Panc1 (cell line): ENCODE data around the gene FOXR1. TPM values are rescaled to one million over a fixed set of nuclear protein-coding genes. Genes with fewer than 3 reads are reported as not detected.

ENCODE experiments used
- ATAC-seq: fragments of 200-7000 bp; cut with Tn5 transposase; 2 replicates; pipeline ENCODE4 v1.9.1; 2020; ENCODE audit warnings: mild to moderate bottlenecking, moderate library complexity
- BruUV-seq: library from RNA; stranded (reverse); fragments of 400-500 nt; replicated peaks from 2 replicates; lab custom pipeline; 2021; lab: Mats Ljungman, UMichigan
- CTCF ChIA-PET: fragments of 300-600 bp; sonication (Branson Sonifier 250); formaldehyde crosslinking; loops from one replicate; lab custom pipeline; 2022; ENCODE audit warnings: antibody characterized with exemption; lab: Charles Lee
- POLR2A ChIA-PET: fragments of 300-600 bp; sonication (Branson Sonifier 250); formaldehyde crosslinking; loops from one replicate; lab custom pipeline; 2022; ENCODE audit warnings: antibody characterized with exemption; lab: Charles Lee
- DNase-seq: peaks from one replicate; pipeline ENCODE4 v3.0.0-alpha.2; 2010; ENCODE audit warnings: low read depth, low spot score
- H3K27ac ChIP-seq: 2 replicates; pipeline ENCODE4 v1.5.1; 2011; ENCODE audit warnings: mild to moderate bottlenecking, low read length, inconsistent platforms
- H3K27me3 ChIP-seq: fragments of 200-500 bp; sonication (Bioruptor generic); 2 replicates; pipeline ENCODE4 v1.6.0; 2014; ENCODE audit warnings: low read length, inconsistent platforms; ENCODE audit not compliant: control insufficient read depth, insufficient read depth
- H3K36me3 ChIP-seq: fragments of 200-500 bp; sonication (Bioruptor generic); 2 replicates; pipeline ENCODE4 v1.5.1; 2014; ENCODE audit warnings: inconsistent platforms, mild to moderate bottlenecking, low read length, moderate library complexity; ENCODE audit not compliant: control insufficient read depth, insufficient read depth
- H3K4me1 ChIP-seq: 2 replicates; pipeline ENCODE4 v1.5.1; 2011; ENCODE audit warnings: inconsistent platforms, mild to moderate bottlenecking, low read length, moderate library complexity; ENCODE audit not compliant: control insufficient read depth, insufficient read depth
- H3K4me3 ChIP-seq, 2 experiments: 2 replicates each; pipeline ENCODE4 v1.5.1; 2011 to 2012; ENCODE audit warnings: low read depth in 2 of 2, low read length in 2 of 2, mild to moderate bottlenecking in 2 of 2, inconsistent platforms in 1 of 2, moderate library complexity in 1 of 2
- H3K9me3 ChIP-seq: fragments of 200-500 bp; sonication (Bioruptor generic); 2 replicates; pipeline ENCODE4 v1.5.1; 2014; ENCODE audit warnings: low read depth, mild to moderate bottlenecking, inconsistent platforms, low read length, moderate library complexity; ENCODE audit not compliant: control insufficient read depth, insufficient read depth
- POLR2AphosphoS5 ChIP-seq: IDR thresholded peaks from 2 replicates; pipeline ENCODE4 v1.6.1; 2012; ENCODE audit warnings: mild to moderate bottlenecking, low read depth, low read length, moderate library complexity
- SIN3A ChIP-seq: IDR thresholded peaks from 2 replicates; pipeline ENCODE4 v1.6.1; 2012; ENCODE audit warnings: low read depth, mild to moderate bottlenecking, low read length, moderate library complexity, borderline replicate concordance; ENCODE audit not compliant: insufficient read depth
- TCF7L2 ChIP-seq: IDR thresholded peaks from 2 replicates; pipeline ENCODE4 v1.6.1; 2011; ENCODE audit warnings: mild to moderate bottlenecking, low read depth, low read length, inconsistent platforms
- in situ Hi-C: cut with HindIII; loops from 2 replicates; pipeline ENCODE4 v1.10.0; 2016; ENCODE audit warnings: low sequenced_read_pairs, low pct_unique_long_range_greater_than_20kb
- intact Hi-C: fragments of 100-400 bp; cut with micrococcal nuclease; formaldehyde crosslinking; loops from one replicate; pipeline ENCODE4 v1.10.0; 2022; ENCODE audit not compliant: unreplicated experiment
- total RNA-seq: library from RNA; stranded (reverse); gene quantifications from one replicate; pipeline ENCODE4 v1.2.1, GENCODE V29; 2021; ENCODE audit not compliant: unreplicated experiment
- TF ChIP-seq, protein P1 (sequence below): fragments of 450-650 bp; IDR thresholded peaks from 2 replicates; pipeline ENCODE4 v1.5.1; 2017; ENCODE audit warnings: mild to moderate bottlenecking
- TF ChIP-seq, protein P2 (sequence below), 2 experiments: IDR thresholded peaks; 2 replicates each; pipeline ENCODE4 v1.6.1; 2011 to 2012; ENCODE audit warnings: low read depth in 2 of 2, control low read depth in 1 of 2, low read length in 1 of 2, mild to moderate bottlenecking in 1 of 2, moderate library complexity in 1 of 2; ENCODE audit not compliant: insufficient read depth in 1 of 2

The FOXR1 gene
- total RNA-seq, 1 experiment from 2014 or later: not detected

DNA sequence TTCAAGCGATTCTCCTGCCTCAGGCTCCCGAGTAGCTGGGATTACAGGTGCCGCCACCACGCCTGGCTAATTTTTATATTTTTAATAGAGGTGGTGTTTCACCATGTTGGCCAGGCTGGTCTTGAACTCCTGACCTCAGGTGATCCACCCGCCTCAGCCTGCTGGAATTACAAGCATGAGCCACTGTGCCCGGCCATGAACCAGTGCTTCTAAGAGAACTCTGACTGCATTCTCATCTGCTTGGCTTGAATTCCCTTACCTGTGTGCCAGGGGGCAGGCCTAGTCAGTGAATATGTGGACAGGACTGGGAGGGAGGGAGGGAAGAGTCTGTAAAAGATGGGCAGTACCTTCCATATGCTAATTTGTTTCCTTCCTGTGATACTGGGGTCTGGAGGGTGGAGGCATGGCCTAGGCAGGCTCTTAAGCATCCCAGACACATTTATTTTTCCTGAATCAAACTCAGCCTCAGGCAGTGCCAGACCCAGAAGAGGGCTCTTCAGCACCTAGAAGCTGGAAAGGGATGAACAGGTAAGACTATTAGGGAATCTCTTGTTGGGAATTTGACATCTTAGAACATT, 40.0 kb downstream of the FOXR1 start:
- in situ Hi-C loops (no loop called here), intact Hi-C loops (no loop called here)
- ChIA-PET CTCF (no interaction called here), POLR2A (interaction anchor here (0.7 kb wide), 1 partner anchor 14 kb away, joined by 4 read pairs; the partner anchor contains the start of gene CENATAC)
- H3K9me3 ChIP-seq: no peaks in the 10 kb centered on the region
- no peak overlapping the region for H3K4me3 ChIP-seq
- TF ChIP-seq, protein P1, sequence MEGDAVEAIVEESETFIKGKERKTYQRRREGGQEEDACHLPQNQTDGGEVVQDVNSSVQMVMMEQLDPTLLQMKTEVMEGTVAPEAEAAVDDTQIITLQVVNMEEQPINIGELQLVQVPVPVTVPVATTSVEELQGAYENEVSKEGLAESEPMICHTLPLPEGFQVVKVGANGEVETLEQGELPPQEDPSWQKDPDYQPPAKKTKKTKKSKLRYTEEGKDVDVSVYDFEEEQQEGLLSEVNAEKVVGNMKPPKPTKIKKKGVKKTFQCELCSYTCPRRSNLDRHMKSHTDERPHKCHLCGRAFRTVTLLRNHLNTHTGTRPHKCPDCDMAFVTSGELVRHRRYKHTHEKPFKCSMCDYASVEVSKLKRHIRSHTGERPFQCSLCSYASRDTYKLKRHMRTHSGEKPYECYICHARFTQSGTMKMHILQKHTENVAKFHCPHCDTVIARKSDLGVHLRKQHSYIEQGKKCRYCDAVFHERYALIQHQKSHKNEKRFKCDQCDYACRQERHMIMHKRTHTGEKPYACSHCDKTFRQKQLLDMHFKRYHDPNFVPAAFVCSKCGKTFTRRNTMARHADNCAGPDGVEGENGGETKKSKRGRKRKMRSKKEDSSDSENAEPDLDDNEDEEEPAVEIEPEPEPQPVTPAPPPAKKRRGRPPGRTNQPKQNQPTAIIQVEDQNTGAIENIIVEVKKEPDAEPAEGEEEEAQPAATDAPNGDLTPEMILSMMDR: no peak
- no peak for TF ChIP-seq POLR2AphosphoS5
- TF ChIP-seq, protein P2, sequence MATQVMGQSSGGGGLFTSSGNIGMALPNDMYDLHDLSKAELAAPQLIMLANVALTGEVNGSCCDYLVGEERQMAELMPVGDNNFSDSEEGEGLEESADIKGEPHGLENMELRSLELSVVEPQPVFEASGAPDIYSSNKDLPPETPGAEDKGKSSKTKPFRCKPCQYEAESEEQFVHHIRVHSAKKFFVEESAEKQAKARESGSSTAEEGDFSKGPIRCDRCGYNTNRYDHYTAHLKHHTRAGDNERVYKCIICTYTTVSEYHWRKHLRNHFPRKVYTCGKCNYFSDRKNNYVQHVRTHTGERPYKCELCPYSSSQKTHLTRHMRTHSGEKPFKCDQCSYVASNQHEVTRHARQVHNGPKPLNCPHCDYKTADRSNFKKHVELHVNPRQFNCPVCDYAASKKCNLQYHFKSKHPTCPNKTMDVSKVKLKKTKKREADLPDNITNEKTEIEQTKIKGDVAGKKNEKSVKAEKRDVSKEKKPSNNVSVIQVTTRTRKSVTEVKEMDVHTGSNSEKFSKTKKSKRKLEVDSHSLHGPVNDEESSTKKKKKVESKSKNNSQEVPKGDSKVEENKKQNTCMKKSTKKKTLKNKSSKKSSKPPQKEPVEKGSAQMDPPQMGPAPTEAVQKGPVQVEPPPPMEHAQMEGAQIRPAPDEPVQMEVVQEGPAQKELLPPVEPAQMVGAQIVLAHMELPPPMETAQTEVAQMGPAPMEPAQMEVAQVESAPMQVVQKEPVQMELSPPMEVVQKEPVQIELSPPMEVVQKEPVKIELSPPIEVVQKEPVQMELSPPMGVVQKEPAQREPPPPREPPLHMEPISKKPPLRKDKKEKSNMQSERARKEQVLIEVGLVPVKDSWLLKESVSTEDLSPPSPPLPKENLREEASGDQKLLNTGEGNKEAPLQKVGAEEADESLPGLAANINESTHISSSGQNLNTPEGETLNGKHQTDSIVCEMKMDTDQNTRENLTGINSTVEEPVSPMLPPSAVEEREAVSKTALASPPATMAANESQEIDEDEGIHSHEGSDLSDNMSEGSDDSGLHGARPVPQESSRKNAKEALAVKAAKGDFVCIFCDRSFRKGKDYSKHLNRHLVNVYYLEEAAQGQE (IDR thresholded peaks at IDR 0.05; ENCODE audit: insufficient read depth in 1 of 2, low read depth in 2 of 2, low read length in 1 of 2): no peak
- no peak for TF ChIP-seq SIN3A
- TF ChIP-seq TCF7L2: no peak
- no peak for DNase-seq
- ATAC-seq: peak; percentile 11
- no peaks in the 10 kb centered on the region for H3K27me3 ChIP-seq
- H3K4me1 ChIP-seq: peaks cover 13% of the 10 kb centered on the region
- no peak overlapping the region for H3K27ac ChIP-seq
- peaks cover 17% of the 10 kb centered on the region for H3K36me3 ChIP-seq
- no TSS peak for BruUV-seq

DNA sequence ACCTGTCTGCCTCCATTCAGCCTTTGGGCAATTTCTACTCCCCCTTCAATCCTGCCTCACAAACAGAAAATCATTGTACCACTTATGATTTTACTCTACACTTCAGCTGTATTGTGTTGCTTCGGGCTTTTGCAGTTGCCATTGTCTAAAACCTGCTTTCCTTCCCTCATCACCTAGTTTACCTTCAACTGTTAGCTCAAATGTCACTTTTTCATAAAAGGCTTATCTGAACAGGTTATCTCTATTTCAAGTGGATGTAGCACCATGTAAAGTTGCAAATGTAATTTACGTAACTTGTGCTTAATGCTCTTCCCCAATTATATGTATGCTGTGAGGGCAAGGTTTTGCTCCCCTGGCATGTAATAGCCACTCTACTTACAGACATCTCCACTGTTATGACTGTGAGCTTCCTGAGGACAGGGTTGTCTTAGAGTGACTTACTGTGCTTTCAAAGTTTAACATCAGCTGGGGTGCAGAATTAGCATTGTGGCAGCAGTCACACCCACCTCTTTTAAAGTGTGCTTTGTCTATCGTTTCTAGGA, 41.1 kb downstream of the FOXR1 start:
- Histone ChIP-seq H3K36me3 (peaks cover 24% of the 10 kb centered on the region), H3K4me1 (peaks cover 14% of the 10 kb centered on the region), H3K27ac (no peak overlapping the region; the same call in 1 of the 2 replicates), H3K9me3 (no peaks in the 10 kb centered on the region), H3K4me3 (no peak overlapping the region), H3K27me3 (no peaks in the 10 kb centered on the region)
- in situ Hi-C loops: no loop called here
- CTCF ChIA-PET: no interaction called here
- intact Hi-C loops: no loop called here
- TF ChIP-seq TCF7L2 (no peak), SIN3A (no peak), POLR2AphosphoS5 (no peak; the same call in 1 of the 2 replicates)
- TF ChIP-seq, protein P1: no peak
- TF ChIP-seq, protein P2 (IDR thresholded peaks at IDR 0.05; ENCODE audit: insufficient read depth in 1 of 2, low read depth in 2 of 2, low read length in 1 of 2): no peak
- no peak for DNase-seq
- no peak for ATAC-seq
- POLR2A ChIA-PET: interaction anchor here (0.6 kb wide), 1 partner anchor 8 kb away, joined by 4 read pairs; no protein-coding TSS in a partner anchor
- BruUV-seq: no TSS peak
